B cell (primary cell): ENCODE results near the gene SCG2. TPM values are rescaled to one million over a fixed set of nuclear protein-coding genes. Genes with fewer than 3 reads are reported as not detected.

Experiments
- ATAC-seq: fragments of 200-7000 bp; cut with Tn5 transposase; one replicate; pipeline ENCODE4 v1.10.0; 2021; ENCODE audit warnings: low read depth, mild to moderate bottlenecking, moderate number of reproducible peaks, moderate library complexity
- CTCF ChIA-PET: fragments of 350-600 bp; sonication (Branson Sonifier 250); formaldehyde crosslinking; loops from one replicate; lab custom pipeline; 2021; ENCODE audit warnings: antibody characterized with exemption, inconsistent platforms; lab: Charles Lee
- POLR2A ChIA-PET: fragments of 350-600 bp; sonication (Branson Sonifier 250); formaldehyde crosslinking; loops from one replicate; lab custom pipeline; 2021; ENCODE audit warnings: antibody characterized with exemption; lab: Charles Lee
- DNase-seq: peaks from one replicate; pipeline ENCODE4 v3.0.0; 2013
- H2AFZ ChIP-seq: 2 replicates; pipeline ENCODE4 v1.6.1; 2012; ENCODE audit warnings: mild to moderate bottlenecking, low read depth, low read length; ENCODE audit not compliant: insufficient read depth, poor library complexity, severe bottlenecking
- H3K27ac ChIP-seq, 2 donors: 1 replicate in 1 of 2; 2 replicates in 1 of 2; pipeline ENCODE4 v1.5.1; 2012 to 2013; ENCODE audit warnings: low read length in 2 of 2, mild to moderate bottlenecking in 2 of 2, moderate library complexity in 1 of 2
- H3K27me3 ChIP-seq, 4 experiments: fragments of 200-600 bp in 1 of 4; sonication (generic) in 1 of 4; replicated peaks in 1 of 4; 1 replicate in 2 of 4; 2 replicates in 2 of 4; pipeline versions ENCODE4 v1.6.1 to v1.7.0; 2013 to 2016; ENCODE audit warnings: low read length in 3 of 4, mild to moderate bottlenecking in 2 of 4, mixed read lengths in 1 of 4, moderate library complexity in 1 of 4; ENCODE audit not compliant: insufficient read depth in 4 of 4, control insufficient read depth in 3 of 4; ENCODE audit errors: control extremely low read depth in 1 of 4
- H3K36me3 ChIP-seq, 2 experiments: replicated peaks in 1 of 2; 1 replicate in 1 of 2; 2 replicates in 1 of 2; pipeline versions ENCODE4 v1.6.1 to v1.7.1; 2013; ENCODE audit warnings: low read length in 1 of 2; ENCODE audit not compliant: insufficient read depth in 2 of 2, control insufficient read depth in 1 of 2; ENCODE audit errors: control extremely low read depth in 1 of 2, extremely low read depth in 1 of 2
- H3K4me1 ChIP-seq, 2 donors: fragments of 200-600 bp in 1 of 2; sonication (generic) in 1 of 2; 1 replicate in 1 of 2; 2 replicates in 1 of 2; pipeline versions ENCODE4 v1.5.1 to v1.6.1; 2013 to 2017; ENCODE audit warnings: low read length in 2 of 2; ENCODE audit not compliant: control insufficient read depth in 2 of 2, insufficient read depth in 2 of 2
- H3K4me2 ChIP-seq: replicated peaks from 2 replicates; pipeline ENCODE3; 2012; ENCODE audit warnings: mild to moderate bottlenecking, low read depth, low read length; ENCODE audit not compliant: poor library complexity, severe bottlenecking
- H3K4me3 ChIP-seq, 5 experiments: fragments of 200-600 bp in 1 of 5; sonication (generic) in 1 of 5; 1 replicate in 3 of 5; 2 replicates in 2 of 5; pipeline versions ENCODE4 v1.5.1 to v1.7.0; 2011 to 2016; ENCODE audit warnings: low read length in 4 of 5, mild to moderate bottlenecking in 4 of 5, low read depth in 2 of 5, control low read depth in 1 of 5, moderate library complexity in 1 of 5; ENCODE audit not compliant: insufficient read depth in 1 of 5; ENCODE audit errors: control extremely low read depth in 1 of 5, extremely low read depth in 1 of 5
- H3K79me2 ChIP-seq: fragments of 200-600 bp; sonication (generic); one replicate; pipeline ENCODE4 v1.6.0; 2016; ENCODE audit warnings: low read length; ENCODE audit not compliant: control insufficient read depth, insufficient read depth
- H3K9ac ChIP-seq: fragments of 200-600 bp; sonication (generic); 2 replicates; pipeline ENCODE4 v1.6.1; 2017; ENCODE audit warnings: mild to moderate bottlenecking, low read length, moderate library complexity
- H3K9me3 ChIP-seq, 3 donors: one replicate each; pipeline versions ENCODE4 v1.6.1 to v1.7.1; 2013; ENCODE audit warnings: low read length in 2 of 3; ENCODE audit not compliant: control insufficient read depth in 2 of 3, insufficient read depth in 1 of 3; ENCODE audit errors: control extremely low read depth in 1 of 3
- H4K20me1 ChIP-seq: 2 replicates; pipeline ENCODE4 v1.6.0; 2012; ENCODE audit warnings: mild to moderate bottlenecking, low read length; ENCODE audit not compliant: insufficient read depth, control insufficient read depth, poor library complexity, severe bottlenecking
- H3K27ac Mint-ChIP-seq: one replicate; pipeline ENCODE4 v1.8.0; 2021; ENCODE audit warnings: mixed read lengths
- H3K27me3 Mint-ChIP-seq: one replicate; pipeline ENCODE4 v1.8.0; 2021; ENCODE audit warnings: mixed read lengths
- H3K4me1 Mint-ChIP-seq: one replicate; pipeline ENCODE4 v1.8.0; 2021; ENCODE audit warnings: mixed read lengths
- H3K4me3 Mint-ChIP-seq: one replicate; pipeline ENCODE4 v1.8.0; 2021; ENCODE audit warnings: mixed read lengths
- H3K9me3 Mint-ChIP-seq: one replicate; pipeline ENCODE4 v1.8.0; 2022; ENCODE audit warnings: mixed read lengths; ENCODE audit not compliant: insufficient read depth
- CTCF ChIP-seq: fragments of 200-600 bp; IDR thresholded peaks from one replicate; pipeline ENCODE4 v1.8.0; 2022; ENCODE audit warnings: antibody characterized with exemption, mild to moderate bottlenecking
- EZH2 ChIP-seq: IDR thresholded peaks from 2 replicates; pipeline ENCODE4 v1.6.1; 2012; ENCODE audit warnings: borderline replicate concordance, low read depth, mild to moderate bottlenecking, moderate library complexity, low read length; ENCODE audit not compliant: insufficient read depth, poor library complexity, severe bottlenecking
- WGBS: methylation state at CpG from one replicate; pipeline ENCODE4 v1.1.5; 2013; ENCODE audit warnings: missing lambda C conversion rate; ENCODE audit not compliant: insufficient coverage; 5-methylcytosine and 5-hydroxymethylcytosine counted together
- intact Hi-C: fragments of 100-400 bp; cut with micrococcal nuclease; formaldehyde crosslinking; loops from one replicate; pipeline ENCODE4 v1.10.0; 2022
- polyA plus RNA-seq: library from polyadenylated mRNA; depleted of rRNA; stranded (reverse); fragments of >200 nt; gene quantifications from 2 replicates; pipeline ENCODE4 v1.2.3, GENCODE V29; 2012
- total RNA-seq, 2 donors: library from RNA; stranded (reverse); fragments of 120-200 nt in 1 of 2; gene quantifications; 1 replicate in 1 of 2; 2 replicates in 1 of 2; pipeline versions ENCODE4 v1.2.3 to v1.2.4, GENCODE V29; 2013 to 2022

The SCG2 gene
- total and polyA plus RNA-seq, 2 donors (not counting 1 experiment from before 2014, with no cell fraction given) = 0.12 to 0.44 TPM

- Histone ChIP-seq H3K4me1 (no peaks in the 10 kb centered on the region), H3K9me3 (no peaks in the 10 kb centered on the region), H4K20me1 (no peaks in the 10 kb centered on the region), H3K27ac (no peak overlapping the region), H2AFZ (no peak overlapping the region), H3K4me2 (no peak overlapping the region), H3K36me3 (no peaks in the 10 kb centered on the region), H3K9ac (no peak overlapping the region), H3K4me3 (no peak overlapping the region), H3K79me2 (no peaks in the 10 kb centered on the region), H3K27me3 (no peaks in the 10 kb centered on the region)
- TF ChIP-seq CTCF = no peak
- TF ChIP-seq EZH2 = no peak
- no peaks in the 10 kb centered on the region for H3K9me3 Mint-ChIP-seq
- ChIA-PET POLR2A (no interaction called here), CTCF (no interaction called here)
- DNase-seq = no peak
- no peak overlapping the region for H3K27ac Mint-ChIP-seq
- intact Hi-C loops = no loop called here
- no CpG with 5 or more reads among the region's 4 CpGs for whole genome bisulfite sequencing
- H3K4me1 Mint-ChIP-seq = no peaks in the 10 kb centered on the region
- H3K27me3 Mint-ChIP-seq = peaks cover 7% of the 10 kb centered on the region
- no peak overlapping the region for H3K4me3 Mint-ChIP-seq
- ATAC-seq = no peak
Observed at GRCh38 chr2:223585666-223586065, 16.5 kb downstream of the SCG2 start.

- H3K27ac ChIP-seq = no peak overlapping the region
- no peaks in the 10 kb centered on the region for H3K27me3 ChIP-seq
- no peak for TF ChIP-seq CTCF
- TF ChIP-seq EZH2 = no peak
- no peaks in the 10 kb centered on the region for H4K20me1 ChIP-seq
- H3K36me3 ChIP-seq = no peaks in the 10 kb centered on the region
- Mint-ChIP-seq H3K4me1 (no peaks in the 10 kb centered on the region), H3K27me3 (peaks cover 10% of the 10 kb centered on the region), H3K27ac (no peak overlapping the region), H3K9me3 (no peaks in the 10 kb centered on the region), H3K4me3 (no peak overlapping the region)
- no peak for DNase-seq
- no peak overlapping the region for H3K4me2 ChIP-seq
- ChIA-PET CTCF (no interaction called here), POLR2A (no interaction called here)
- no peak for ATAC-seq
- H3K4me3 ChIP-seq = no peak overlapping the region
- no peaks in the 10 kb centered on the region for H3K4me1 ChIP-seq
- 89% methylated on average over 5 of the region's 5 CpGs for WGBS
- no peaks in the 10 kb centered on the region for H3K9me3 ChIP-seq
- H3K9ac ChIP-seq = no peak overlapping the region
- intact Hi-C loops = no loop called here
- no peak overlapping the region for H2AFZ ChIP-seq
- no peaks in the 10 kb centered on the region for H3K79me2 ChIP-seq
Observed at GRCh38 chr2:223582001-223582400, 20.2 kb downstream of the SCG2 start.
